Neuron (in vitro differentiated cells): ENCODE data around the gene TRIM26.
"Not testable (repeated sequence)": the region's sequence is repeated elsewhere in the genome, so short reads cannot be mapped to it uniquely, and the experiment has no call there.

Experiments used
- H2AFZ ChIP-seq: one replicate; pipeline ENCODE4 v1.6.1; 2013; ENCODE audit warnings: low read depth, mild to moderate bottlenecking, inconsistent platforms, low read length, moderate library complexity
- H3K27me3 ChIP-seq: one replicate; pipeline ENCODE4 v1.6.1; 2013; ENCODE audit warnings: low read length; ENCODE audit not compliant: insufficient read depth
- H3K36me3 ChIP-seq: one replicate; pipeline ENCODE4 v1.6.1; 2013; ENCODE audit warnings: low read length; ENCODE audit not compliant: insufficient read depth
- H3K4me1 ChIP-seq: one replicate; pipeline ENCODE4 v1.6.1; 2013; ENCODE audit warnings: low read length; ENCODE audit not compliant: insufficient read depth
- H3K4me3 ChIP-seq: 2 replicates; pipeline ENCODE4 v1.5.1; 2013; ENCODE audit warnings: mild to moderate bottlenecking, low read length, moderate library complexity
- H3K9me3 ChIP-seq: one replicate; pipeline ENCODE4 v1.6.1; 2013; ENCODE audit warnings: low read length

The TRIM26 gene

DNA sequence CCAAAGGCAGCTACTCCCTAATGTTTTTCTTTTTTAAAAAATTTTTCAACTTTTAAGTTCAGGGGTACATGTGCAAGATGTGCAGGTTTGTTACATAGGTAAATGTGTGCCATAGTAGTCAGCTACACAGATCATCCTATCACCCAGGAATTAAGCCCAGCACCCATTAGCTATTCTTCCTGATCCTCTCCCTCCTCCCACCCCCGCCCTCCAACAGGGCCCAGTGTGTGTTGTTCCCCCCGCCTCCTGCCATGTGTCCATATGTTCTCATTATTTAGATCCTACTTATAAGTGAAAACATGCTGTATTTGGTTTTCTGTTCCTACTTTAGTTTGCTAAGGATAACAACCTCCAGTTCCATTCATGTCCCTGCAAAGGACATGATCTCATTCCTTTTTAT lies 37.4 kb downstream of the TRIM26 start:
- Histone ChIP-seq H2AFZ (no peak overlapping the region), H3K4me1 (no peaks in the 10 kb centered on the region), H3K36me3 (no peaks in the 10 kb centered on the region), H3K4me3 (no peak overlapping the region), H3K9me3 (no peaks in the 10 kb centered on the region), H3K27me3 (peaks cover 27% of the 10 kb centered on the region)

DNA sequence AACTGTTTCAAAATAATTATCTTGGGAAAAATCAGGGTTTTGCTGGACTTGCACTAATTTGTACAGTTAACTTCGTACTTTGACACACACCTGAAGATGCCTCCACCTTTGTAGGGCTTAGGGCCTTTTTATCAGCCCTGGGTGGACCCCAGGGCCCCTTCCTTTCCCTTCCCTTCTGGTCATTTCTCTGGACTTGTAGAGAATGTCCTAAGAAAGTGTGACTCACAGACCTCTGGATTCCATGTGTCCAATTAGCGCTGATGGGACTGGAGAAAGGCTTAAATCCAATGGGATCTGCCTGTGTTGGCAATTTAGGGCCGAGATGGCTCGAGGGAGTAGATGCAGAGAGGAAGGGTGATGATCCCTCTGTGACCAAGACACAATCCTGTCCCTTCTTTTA lies 40.5 kb downstream of the TRIM26 start:
- no peaks in the 10 kb centered on the region for H3K4me1 ChIP-seq
- H3K4me3 ChIP-seq, result no peak overlapping the region
- no peaks in the 10 kb centered on the region for H3K9me3 ChIP-seq
- H3K36me3 ChIP-seq, result no peaks in the 10 kb centered on the region
- H3K27me3 ChIP-seq, result peaks cover 42% of the 10 kb centered on the region
- H2AFZ ChIP-seq, result no peak overlapping the region

DNA sequence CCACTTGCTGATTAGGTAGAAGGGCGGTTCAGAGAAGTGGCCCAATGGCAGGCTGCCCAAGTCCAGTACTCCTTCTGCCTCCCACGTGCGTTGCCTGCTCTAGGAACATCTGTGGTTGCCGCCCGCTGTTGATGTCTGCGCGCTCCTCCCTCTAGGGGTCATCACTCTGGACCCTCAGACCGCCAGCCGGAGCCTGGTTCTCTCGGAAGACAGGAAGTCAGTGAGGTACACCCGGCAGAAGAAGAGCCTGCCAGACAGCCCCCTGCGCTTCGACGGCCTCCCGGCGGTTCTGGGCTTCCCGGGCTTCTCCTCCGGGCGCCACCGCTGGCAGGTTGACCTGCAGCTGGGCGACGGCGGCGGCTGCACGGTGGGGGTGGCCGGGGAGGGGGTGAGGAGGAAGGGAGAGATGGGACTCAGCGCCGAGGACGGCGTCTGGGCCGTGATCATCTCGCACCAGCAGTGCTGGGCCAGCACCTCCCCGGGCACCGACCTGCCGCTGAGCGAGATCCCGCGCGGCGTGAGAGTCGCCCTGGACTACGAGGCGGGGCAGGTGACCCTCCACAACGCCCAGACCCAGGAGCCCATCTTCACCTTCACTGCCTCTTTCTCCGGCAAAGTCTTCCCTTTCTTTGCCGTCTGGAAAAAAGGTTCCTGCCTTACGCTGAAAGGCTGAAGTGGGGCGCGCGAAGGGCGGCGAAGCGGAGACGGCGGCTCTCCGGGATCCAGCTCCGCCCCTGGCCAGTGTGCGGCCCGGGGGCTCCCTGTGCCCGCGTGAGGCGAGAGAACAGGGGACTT lies 41.3 kb downstream of the TRIM26 start:
- Histone ChIP-seq H3K36me3 (no peaks in the 10 kb centered on the region), H3K27me3 (peaks cover 46% of the 10 kb centered on the region), H2AFZ (no peak overlapping the region), H3K9me3 (no peaks in the 10 kb centered on the region), H3K4me1 (no peaks in the 10 kb centered on the region), H3K4me3 (no peak overlapping the region)

DNA sequence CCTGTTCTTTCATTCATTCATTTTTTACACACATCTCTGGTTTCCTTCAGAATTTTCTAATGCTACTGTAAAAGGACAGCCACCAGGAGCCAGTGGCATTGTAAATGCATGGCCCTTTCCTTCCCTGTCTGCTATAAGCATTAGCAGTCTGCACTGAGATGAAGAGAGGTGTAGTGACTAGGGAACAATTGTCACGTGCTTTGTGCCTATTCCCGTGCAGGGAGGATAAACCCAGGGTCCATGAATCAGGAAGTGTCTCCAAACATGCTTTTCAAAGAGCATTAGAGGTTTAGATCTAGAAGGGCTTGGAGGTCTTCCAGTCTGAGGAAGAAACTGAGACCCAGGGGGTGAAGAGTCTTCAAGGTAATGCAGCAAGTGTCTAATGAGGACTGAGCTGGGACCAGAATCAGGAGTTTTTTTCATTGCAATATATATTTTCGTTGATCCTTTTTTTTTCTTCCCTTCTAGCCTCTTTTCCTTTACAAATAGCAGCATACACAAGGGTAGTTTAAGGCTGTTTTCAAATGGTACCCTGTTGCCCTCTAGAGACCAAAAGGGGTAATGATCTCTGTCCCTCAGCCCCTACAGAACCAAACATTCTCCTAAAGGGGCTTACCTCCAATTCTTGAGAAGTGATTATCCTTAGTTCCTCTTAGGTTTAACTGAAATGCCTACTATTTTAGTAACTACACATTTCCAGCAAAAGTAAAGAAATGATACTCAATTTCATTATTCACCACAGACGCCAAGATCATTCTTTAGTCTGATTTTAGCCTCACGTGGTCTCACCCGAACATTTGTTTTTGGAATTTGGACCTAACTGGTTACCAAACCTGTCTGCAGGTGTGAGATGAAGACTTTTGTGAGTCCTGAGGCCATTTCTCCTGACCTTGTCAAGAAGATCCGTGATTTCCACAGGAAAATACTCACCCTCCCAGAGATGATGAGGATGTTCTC lies 43.3 kb downstream of the TRIM26 start:
- Histone ChIP-seq H3K27me3 (peaks cover 40% of the 10 kb centered on the region), H3K36me3 (no peaks in the 10 kb centered on the region), H3K9me3 (no peaks in the 10 kb centered on the region), H3K4me1 (no peaks in the 10 kb centered on the region), H2AFZ (no peak overlapping the region), H3K4me3 (no peak overlapping the region)

DNA sequence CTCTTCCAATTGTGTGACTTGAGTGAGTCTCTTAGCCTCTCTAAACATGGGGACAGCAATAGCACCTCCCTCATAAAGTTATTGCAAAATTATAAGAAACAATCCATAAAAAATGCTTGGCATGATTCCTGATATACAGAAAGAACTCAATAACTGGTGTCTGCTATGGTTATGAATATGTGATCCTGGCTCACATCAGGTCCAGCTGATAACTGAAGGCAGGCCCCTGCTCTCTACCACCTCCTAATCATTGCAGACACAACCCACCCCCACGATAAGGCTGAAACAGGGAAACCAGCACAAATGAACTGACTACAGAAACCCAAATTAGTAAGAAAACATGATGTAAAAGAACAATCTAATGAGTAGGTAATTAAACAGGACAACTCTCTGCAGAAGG lies 44.5 kb downstream of the TRIM26 start:
- Histone ChIP-seq H3K36me3 (no peaks in the 10 kb centered on the region), H3K4me3 (no peak overlapping the region), H2AFZ (no peak overlapping the region), H3K9me3 (no peaks in the 10 kb centered on the region), H3K27me3 (peaks cover 37% of the 10 kb centered on the region), H3K4me1 (no peaks in the 10 kb centered on the region)

DNA sequence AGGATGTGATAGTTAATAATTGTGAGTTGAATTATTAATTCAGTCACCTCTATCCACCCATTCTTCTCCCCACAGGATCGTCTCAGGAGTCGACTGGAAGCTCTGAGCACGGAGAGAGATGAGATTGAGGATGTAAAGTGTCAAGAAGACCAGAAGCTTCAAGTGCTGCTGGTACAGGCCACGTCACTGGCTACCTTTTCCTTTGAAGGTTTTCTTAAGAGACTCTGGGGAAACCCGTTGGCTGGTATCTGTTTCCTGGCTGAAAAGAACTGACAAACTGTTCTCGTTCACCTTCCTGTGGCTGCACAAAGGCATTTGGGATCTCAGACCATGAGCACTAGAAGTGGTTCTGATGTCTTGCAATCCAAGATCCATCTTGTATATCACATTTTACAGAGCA lies 46.1 kb downstream of the TRIM26 start:
- Histone ChIP-seq H3K4me1 (no peaks in the 10 kb centered on the region), H3K36me3 (no peaks in the 10 kb centered on the region), H3K4me3 (no peak overlapping the region), H3K9me3 (no peaks in the 10 kb centered on the region), H3K27me3 (peaks cover 29% of the 10 kb centered on the region), H2AFZ (no peak overlapping the region)

DNA sequence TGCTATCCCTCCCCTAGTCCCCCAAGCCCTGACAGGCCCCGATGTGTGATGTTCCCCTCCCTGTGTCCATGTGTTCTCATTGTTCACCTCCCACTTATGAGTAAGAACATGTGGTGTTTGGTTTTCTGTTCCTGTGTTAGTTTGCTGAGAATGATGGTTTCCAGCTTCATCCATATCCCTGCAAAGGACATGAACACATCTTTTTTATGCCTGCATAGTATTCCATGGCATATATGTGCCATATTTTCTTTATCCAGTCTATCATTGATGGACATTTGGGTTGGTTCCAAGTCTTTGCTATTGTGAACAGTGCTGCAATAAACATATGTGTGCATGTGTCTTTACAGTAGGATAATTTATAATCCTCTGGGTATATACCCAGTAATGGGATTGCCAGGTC lies 48.0 kb downstream of the TRIM26 start:
- H3K4me3 ChIP-seq, H3K4me1 ChIP-seq, H3K36me3 ChIP-seq, H2AFZ ChIP-seq, H3K9me3 ChIP-seq: not testable (repeated sequence)
- H3K27me3 ChIP-seq, result peaks cover 19% of the 10 kb centered on the region

DNA sequence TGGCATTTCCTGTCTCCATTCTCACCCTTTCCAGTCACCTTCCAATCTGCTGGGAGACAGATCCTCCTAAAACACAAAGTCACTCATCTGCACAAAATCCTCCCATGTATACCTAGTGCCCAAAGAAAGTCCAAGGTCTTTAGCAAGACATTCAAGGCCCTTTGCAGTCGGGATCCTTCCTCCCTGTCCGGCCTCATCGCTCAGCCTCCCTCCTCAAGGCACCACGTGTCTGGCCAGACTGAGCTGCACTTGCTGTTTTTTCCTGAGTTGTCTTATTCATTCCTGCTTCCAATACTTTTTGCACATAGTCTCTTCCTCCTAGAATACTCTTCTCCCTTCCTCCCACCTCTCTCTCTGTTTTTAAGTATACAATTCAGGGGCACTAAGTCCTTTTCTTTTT lies 48.5 kb downstream of the TRIM26 start:
- peaks cover 19% of the 10 kb centered on the region for H3K27me3 ChIP-seq
- H3K4me3 ChIP-seq, result no peak overlapping the region
- H3K9me3 ChIP-seq, result no peaks in the 10 kb centered on the region
- no peaks in the 10 kb centered on the region for H3K36me3 ChIP-seq
- no peaks in the 10 kb centered on the region for H3K4me1 ChIP-seq
- H2AFZ ChIP-seq, result no peak overlapping the region

DNA sequence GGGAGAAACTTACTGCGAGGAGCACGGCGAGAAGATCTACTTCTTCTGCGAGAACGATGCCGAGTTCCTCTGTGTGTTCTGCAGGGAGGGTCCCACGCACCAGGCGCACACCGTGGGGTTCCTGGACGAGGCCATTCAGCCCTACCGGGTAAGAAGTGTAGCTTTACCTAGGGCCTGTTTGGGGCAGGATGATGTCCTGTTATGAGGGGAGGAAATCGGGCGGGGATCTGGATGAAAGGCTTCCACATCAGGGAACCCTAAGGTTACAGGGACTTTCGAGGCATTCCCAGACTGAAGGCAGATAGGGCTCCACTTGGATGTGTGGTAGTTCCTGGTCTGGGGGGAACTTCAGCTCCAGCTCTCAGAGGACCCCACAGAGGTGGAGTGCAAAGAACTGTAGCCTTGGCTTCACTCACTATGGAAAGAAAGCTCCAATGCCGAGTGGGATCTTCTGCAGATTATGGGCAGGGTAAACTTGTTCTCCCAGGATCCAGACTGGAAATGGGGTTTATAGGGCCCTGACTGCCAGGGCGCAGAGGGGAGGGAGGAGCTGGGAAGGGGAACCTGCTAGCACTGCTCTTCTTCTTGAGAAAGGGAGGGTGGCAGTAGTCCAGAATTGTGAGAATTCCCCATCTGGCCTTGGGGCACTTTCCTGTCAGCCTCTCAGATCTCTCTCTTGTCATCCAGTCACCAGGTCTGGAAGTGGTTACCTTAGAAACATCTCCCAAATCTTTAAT lies 49.1 kb downstream of the TRIM26 start:
- no peak overlapping the region for H2AFZ ChIP-seq
- no peaks in the 10 kb centered on the region for H3K36me3 ChIP-seq
- H3K9me3 ChIP-seq, result no peaks in the 10 kb centered on the region
- peaks cover 19% of the 10 kb centered on the region for H3K27me3 ChIP-seq
- no peaks in the 10 kb centered on the region for H3K4me1 ChIP-seq
- H3K4me3 ChIP-seq, result no peak overlapping the region

DNA sequence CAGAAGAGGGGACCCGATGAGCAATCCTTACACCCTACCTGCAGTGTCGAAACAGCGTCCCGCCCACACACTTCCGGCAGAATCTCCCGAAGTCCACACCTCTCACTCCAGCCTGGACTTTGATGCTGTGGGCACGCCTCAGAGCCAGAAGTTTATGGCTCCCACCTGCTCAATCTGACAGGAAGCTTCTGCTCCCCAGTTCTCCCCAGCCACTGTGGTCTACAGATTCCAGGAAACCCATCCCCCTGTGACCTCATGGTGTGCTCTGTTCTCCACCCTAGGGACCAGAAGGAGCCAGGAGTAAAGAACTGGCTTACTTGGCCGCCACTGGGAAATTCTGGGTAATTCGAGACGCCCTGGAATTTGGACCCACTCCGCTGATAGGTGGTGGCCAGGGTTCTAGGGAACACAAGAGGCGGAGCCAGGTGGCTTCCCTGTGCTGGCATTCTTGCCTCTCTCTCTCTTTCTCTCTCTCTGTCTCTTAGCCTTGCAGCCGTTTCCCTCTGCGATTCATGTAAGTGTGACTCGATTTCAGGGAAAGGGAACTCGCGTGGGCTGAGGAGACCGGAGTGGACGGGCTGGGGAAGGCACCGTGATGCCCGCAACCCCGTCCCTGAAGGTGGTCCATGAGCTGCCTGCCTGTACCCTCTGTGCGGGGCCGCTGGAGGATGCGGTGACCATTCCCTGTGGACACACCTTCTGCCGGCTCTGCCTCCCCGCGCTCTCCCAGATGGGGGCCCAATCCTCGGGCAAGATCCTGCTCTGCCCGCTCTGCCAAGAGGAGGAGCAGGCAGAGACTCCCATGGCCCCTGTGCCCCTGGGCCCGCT lies 49.9 kb downstream of the TRIM26 start, which contains the start of gene TRIM15:
TRIM15 (plus strand) TSS at position 457 of the 828 bp plus-strand sequence; CDS start at position 596, 139 bp downstream.
- H2AFZ ChIP-seq, result no peak within 1 kb of the TSS
- H3K4me3 ChIP-seq, result no peak within 1 kb of the TSS
- peaks cover 16% of the 10 kb centered on the region for H3K27me3 ChIP-seq
- H3K36me3 ChIP-seq, result no peaks in the 10 kb centered on the region
- no peaks in the 10 kb centered on the region for H3K9me3 ChIP-seq
- no peaks in the 10 kb centered on the region for H3K4me1 ChIP-seq

DNA sequence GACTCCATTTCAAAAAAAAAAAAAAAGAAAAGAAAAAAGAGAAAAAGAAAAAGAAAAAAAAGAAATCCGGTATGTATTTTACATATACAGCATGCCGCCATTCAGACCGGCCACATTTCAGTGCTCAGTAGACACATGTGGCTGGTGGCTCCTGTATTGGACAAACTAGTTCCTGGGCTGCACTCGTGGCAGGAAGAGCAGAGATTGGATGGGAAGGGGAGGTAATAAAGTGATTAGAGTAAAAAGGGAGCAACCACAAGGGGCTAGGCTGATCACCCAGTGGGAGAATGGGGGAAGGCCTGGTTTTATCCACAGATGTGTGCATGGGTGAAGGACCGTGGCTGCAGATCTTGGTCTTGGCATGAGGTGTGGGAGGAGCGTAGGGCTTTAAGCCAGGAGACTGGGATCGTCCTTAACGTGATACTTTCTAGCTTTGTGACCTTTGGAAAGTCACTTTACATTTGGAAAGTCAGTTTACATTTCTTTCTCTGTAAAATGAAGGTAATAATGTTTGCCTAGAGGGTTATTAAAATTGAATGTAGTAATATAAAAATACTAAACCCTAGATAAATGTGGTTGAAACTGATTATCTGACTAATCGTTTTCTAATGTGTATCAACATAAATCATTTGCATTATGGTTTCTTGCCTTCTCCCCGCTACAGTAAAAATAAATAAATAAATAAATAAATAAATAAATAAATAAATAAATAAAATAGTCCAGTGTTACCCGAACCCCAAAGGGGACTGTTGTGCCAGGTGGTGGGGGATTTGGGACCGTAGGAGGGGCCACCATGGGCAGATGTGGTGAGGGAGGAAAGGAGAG lies 50.7 kb downstream of the TRIM26 start:
- Histone ChIP-seq H3K4me1 (no peaks in the 10 kb centered on the region), H3K36me3 (no peaks in the 10 kb centered on the region), H3K27me3 (peaks cover 17% of the 10 kb centered on the region), H2AFZ (no peak overlapping the region), H3K9me3 (no peaks in the 10 kb centered on the region), H3K4me3 (no peak overlapping the region)
